CD4-positive, CD25-positive, alpha-beta regulatory T cell (primary cell): ENCODE measurements around the gene ABCG8. TPM values are rescaled to one million over a fixed set of nuclear protein-coding genes. Genes with fewer than 3 reads are reported as not detected.

Source experiments
- polyA plus RNA-seq, 4 donors: library from polyadenylated mRNA; unstranded; fragments of 300-500 nt; fragmentation: Illumina TruSeq; gene quantifications; one replicate each; pipeline ENCODE4 v1.2.3, GENCODE V29; 2021
- total RNA-seq: library from RNA; stranded (reverse); gene quantifications from one replicate; pipeline ENCODE4 v1.2.3, GENCODE V29; 2022

The ABCG8 gene
- total and polyA plus RNA-seq, 5 donors from 2014 or later = 0.09 to 0.10 TPM; not detected in 3

Other genes with a start within 250 kb of the ABCG8 start
- 52.9 TPM for gene THADA, start 242.9 kb upstream of the ABCG8 start, total RNA-seq
- gene THADA, start 242.9 kb upstream of the ABCG8 start, polyA plus RNA-seq = 10 to 100 TPM; 19.1 to 23.2 (median 19.8) TPM
- 1.2 TPM for gene PLEKHH2, start 201.7 kb upstream of the ABCG8 start, total RNA-seq
- gene PLEKHH2, start 201.7 kb upstream of the ABCG8 start, polyA plus RNA-seq = under 1 TPM in 2 of 4 donors, not detected in 2; 0.18 to 0.20 TPM
- not detected for gene C1GALT1C1L, start 162.5 kb upstream of the ABCG8 start, total RNA-seq
- gene C1GALT1C1L, start 162.5 kb upstream of the ABCG8 start, polyA plus RNA-seq = under 1 TPM in 2 of 4 donors, not detected in 2; 0.15 to 0.30 TPM
- gene DYNC2LI1, start 64.9 kb upstream of the ABCG8 start, total RNA-seq = 2.1 TPM
- 1 to 10 TPM; 2.5 to 5.8 (median 4.4) TPM for gene DYNC2LI1, start 64.9 kb upstream of the ABCG8 start, polyA plus RNA-seq
- gene ABCG5, start 132 bp upstream of the ABCG8 start, total RNA-seq = not detected
- not detected for gene ABCG5, start 132 bp upstream of the ABCG8 start, polyA plus RNA-seq
- 48.5 TPM for gene LRPPRC, start 157.0 kb downstream of the ABCG8 start, total RNA-seq
- gene LRPPRC, start 157.0 kb downstream of the ABCG8 start, polyA plus RNA-seq = 10 to 100 TPM; 34.0 to 39.5 (median 36.8) TPM